Renal cortex interstitium (tissue), 11 donors: ENCODE measurements around the gene GNG7. TPM values are rescaled to one million over a fixed set of nuclear protein-coding genes. Genes with fewer than 3 reads are reported as not detected.
"Not testable (repeated sequence)": the region's sequence is repeated elsewhere in the genome, so short reads cannot be mapped to it uniquely, and the experiment has no call there.

ENCODE experiments used
- DNase-seq, 11 donors: peaks; one replicate each; pipeline ENCODE4 v3.0.0-alpha.2; 2013; ENCODE audit warnings: low read depth in 9 of 11, low spot score in 4 of 11; ENCODE audit errors: extremely low read depth in 1 of 11
- polyA plus RNA-seq, 3 donors: library from polyadenylated mRNA; unstranded; fragments of 120-200 nt; gene quantifications; one replicate each; pipeline ENCODE4 v1.2.1, GENCODE V29; 2013; ENCODE audit not compliant: insufficient read length in 3 of 3

GNG7 gene
- polyA plus RNA-seq, 3 donors = 5.1 to 7.2 (median 5.9) TPM

- DNase-seq = no peak
These were observed 15.4 kb upstream of the GNG7 start for GRCh38 chr19:2717638-2718541.

GRCh38 chr19:2716722-2717637, 14.5 kb upstream of the GNG7 start:
- no peak for DNase-seq

- no peak for DNase-seq
These were observed 13.8 kb upstream of the GNG7 start for GRCh38 chr19:2716275-2716650.

GRCh38 chr19:2715470-2716274, 13.2 kb upstream of the GNG7 start:
- no peak for DNase-seq

GRCh38 chr19:2714531-2715269, 12.2 kb upstream of the GNG7 start:
- no peak for DNase-seq

GRCh38 chr19:2714102-2714501, 11.6 kb upstream of the GNG7 start:
- DNase-seq = not testable (repeated sequence)

- DNase-seq = not testable (repeated sequence)
These were observed 10.7 kb upstream of the GNG7 start for GRCh38 chr19:2713170-2713569.

- no peak for DNase-seq
These were observed 9.3 kb upstream of the GNG7 start for GRCh38 chr19:2711875-2712205.

- DNase-seq = no peak
These were observed 8.8 kb upstream of the GNG7 start for GRCh38 chr19:2711172-2711874.

- no peak for DNase-seq
These were observed 3.8 kb upstream of the GNG7 start for GRCh38 chr19:2706251-2706650.

- no peak for DNase-seq
These were observed 1.3 kb upstream of the GNG7 start for GRCh38 chr19:2703691-2704216.

- DNase-seq = no peak
These were observed 563 bp upstream of the GNG7 start for GRCh38 chr19:2703077-2703437.

- DNase-seq = no peak
These were observed 929 bp downstream of the GNG7 start for GRCh38 chr19:2701361-2702169.

GRCh38 chr19:2700660-2701360, 1.7 kb downstream of the GNG7 start:
- no peak for DNase-seq

- DNase-seq = no peak
These were observed 2.9 kb downstream of the GNG7 start for GRCh38 chr19:2699413-2700140.

- no peak for DNase-seq
These were observed 8.3 kb downstream of the GNG7 start for GRCh38 chr19:2694196-2694595.
